Esophagus muscularis mucosa (tissue), 4 donors: ENCODE data around the gene ZSWIM5.

Experiments
- EP300 ChIP-seq: sonication (generic); formaldehyde crosslinking; IDR thresholded peaks from one replicate; pipeline ENCODE4 v1.6.1; 2017; ENCODE audit warnings: antibody characterized with exemption
- POLR2AphosphoS5 ChIP-seq, 2 donors: sonication (generic); formaldehyde crosslinking; IDR thresholded peaks; one replicate each; pipeline ENCODE4 v1.6.1; 2017; ENCODE audit warnings: antibody characterized with exemption in 2 of 2
- TF ChIP-seq, protein P1 (sequence below), 3 experiments: fragments of 200-600 bp in 2 of 3; fragments of 450-650 bp in 1 of 3; sonication (generic) in 2 of 3; IDR thresholded peaks; one replicate each; pipeline ENCODE4 v1.5.1; 2017 to 2019; ENCODE audit warnings: antibody characterized with exemption in 3 of 3, mild to moderate bottlenecking in 2 of 3, moderate library complexity in 1 of 3

GRCh38 chr1:45008076-45008475 is 198.3 kb downstream of the ZSWIM5 start:
- TF ChIP-seq EP300 (no peak), POLR2AphosphoS5 (IDR thresholded peaks at IDR 0.05) (no peak)
- TF ChIP-seq, protein P1, sequence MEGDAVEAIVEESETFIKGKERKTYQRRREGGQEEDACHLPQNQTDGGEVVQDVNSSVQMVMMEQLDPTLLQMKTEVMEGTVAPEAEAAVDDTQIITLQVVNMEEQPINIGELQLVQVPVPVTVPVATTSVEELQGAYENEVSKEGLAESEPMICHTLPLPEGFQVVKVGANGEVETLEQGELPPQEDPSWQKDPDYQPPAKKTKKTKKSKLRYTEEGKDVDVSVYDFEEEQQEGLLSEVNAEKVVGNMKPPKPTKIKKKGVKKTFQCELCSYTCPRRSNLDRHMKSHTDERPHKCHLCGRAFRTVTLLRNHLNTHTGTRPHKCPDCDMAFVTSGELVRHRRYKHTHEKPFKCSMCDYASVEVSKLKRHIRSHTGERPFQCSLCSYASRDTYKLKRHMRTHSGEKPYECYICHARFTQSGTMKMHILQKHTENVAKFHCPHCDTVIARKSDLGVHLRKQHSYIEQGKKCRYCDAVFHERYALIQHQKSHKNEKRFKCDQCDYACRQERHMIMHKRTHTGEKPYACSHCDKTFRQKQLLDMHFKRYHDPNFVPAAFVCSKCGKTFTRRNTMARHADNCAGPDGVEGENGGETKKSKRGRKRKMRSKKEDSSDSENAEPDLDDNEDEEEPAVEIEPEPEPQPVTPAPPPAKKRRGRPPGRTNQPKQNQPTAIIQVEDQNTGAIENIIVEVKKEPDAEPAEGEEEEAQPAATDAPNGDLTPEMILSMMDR (IDR thresholded peaks at IDR 0.05): no peak
